ENCODE data around the gene GALNTL6.

DNA sequence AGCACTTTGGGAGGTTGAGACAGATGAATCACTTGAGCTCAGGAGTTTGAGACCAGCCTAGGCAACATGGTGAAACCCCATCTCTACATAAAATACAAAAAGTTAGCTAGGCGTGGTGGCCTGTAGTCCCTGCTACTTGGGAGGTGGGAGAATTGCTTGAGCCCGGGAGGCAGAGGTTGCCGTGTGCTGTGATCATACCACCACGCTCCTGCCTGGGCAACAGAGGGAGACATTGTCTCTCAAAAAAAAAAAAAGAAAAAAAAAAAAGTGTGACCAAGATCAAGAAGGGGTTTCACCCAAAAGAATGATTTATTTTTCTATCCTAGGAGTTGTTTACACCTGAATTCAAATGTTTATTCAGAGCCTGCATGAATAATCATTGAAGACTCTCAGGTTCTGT is 783.0 kb downstream of the GALNTL6 start:
- TF ChIP-seq EP300 (IDR thresholded peaks at IDR 0.05) (no peak), POLR2AphosphoS5 (IDR thresholded peaks at IDR 0.05) (no peak)

Measured in suprapubic skin (tissue), 4 donors.